ENCODE data around the gene CASQ1. TPM values are rescaled to one million over a fixed set of nuclear protein-coding genes. Genes with fewer than 3 reads are reported as not detected.

Gene CASQ1
- polyA plus RNA-seq, 1 donor from 2014 or later, result not detected

DNA sequence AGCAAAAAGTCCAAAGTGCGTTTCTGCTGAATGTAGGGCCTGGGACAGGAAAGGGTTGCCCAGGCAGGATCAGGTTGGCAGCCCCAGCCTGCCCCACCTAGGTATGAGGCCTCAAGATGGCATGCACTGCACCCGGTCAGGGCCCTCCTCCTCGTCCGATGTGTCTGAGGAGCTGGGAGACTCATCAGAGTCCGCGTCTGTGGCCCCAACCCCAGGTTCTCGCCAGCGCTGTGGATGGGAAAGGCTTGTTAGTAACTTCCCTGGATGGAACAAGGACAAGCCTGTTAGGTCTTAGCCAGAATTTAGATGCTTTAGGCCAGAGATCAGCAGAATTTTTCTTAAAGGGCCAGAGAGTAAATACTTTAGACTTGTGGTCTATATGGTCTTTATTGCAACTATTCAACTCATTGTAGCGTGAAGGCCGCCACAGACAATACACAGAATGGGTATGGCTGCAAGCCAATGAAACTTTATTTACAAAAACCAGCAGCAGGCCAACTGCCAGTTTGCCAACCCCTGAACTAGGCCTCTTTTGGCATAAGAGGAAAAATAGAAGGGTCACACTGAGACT, 27.2 kb downstream of the CASQ1 start:
- Histone ChIP-seq H2AFZ (ENCODE audit: low read depth, low read length) (no peak overlapping the region), H3K4me2 (ENCODE audit: low read length) (no peak overlapping the region), H3K27me3 (ENCODE audit: insufficient read depth, low read depth, low read length) (no peaks in the 10 kb centered on the region), H3K27ac (ENCODE audit: low read length) (no peak overlapping the region), H3K79me2 (replicated peaks; ENCODE audit: insufficient read depth, low read length) (peaks cover under 1% of the 10 kb centered on the region), H3K9me3 (ENCODE audit: low read length) (no peaks in the 10 kb centered on the region), H3K36me3 (ENCODE audit: insufficient read depth, low read length) (peaks cover 32% of the 10 kb centered on the region), H3K9me2 (ENCODE audit: insufficient read depth, low read length) (no peaks in the 10 kb centered on the region), H3K4me3 (ENCODE audit: low read length) (no peak overlapping the region), H3F3A (ENCODE audit: insufficient read depth, low read length, poor library complexity, severe bottlenecking) (no peaks in the 10 kb centered on the region), H4K20me1 (ENCODE audit: insufficient read depth) (no peaks in the 10 kb centered on the region), H3K9ac (ENCODE audit: low read length) (no peak overlapping the region)
- TF ChIP-seq SMC3 (conservative IDR thresholded peaks at IDR 0.05; ENCODE audit: poor library complexity) (no peak), TAF1 (IDR thresholded peaks at IDR 0.05; ENCODE audit: low read depth) (no peak), EZH2 (IDR thresholded peaks at IDR 0.05; ENCODE audit: borderline replicate concordance, insufficient read depth, low read length, poor library complexity, severe bottlenecking) (no peak), POLR2AphosphoS5 (IDR thresholded peaks at IDR 0.05) (no peak), REST (IDR thresholded peaks at IDR 0.05; ENCODE audit: borderline replicate concordance) (no peak), MXI1 (conservative IDR thresholded peaks at IDR 0.05; ENCODE audit: poor library complexity, severe bottlenecking) (no peak), RAD21 (conservative IDR thresholded peaks at IDR 0.05) (no peak), EP300 (conservative IDR thresholded peaks at IDR 0.05; ENCODE audit: poor library complexity, severe bottlenecking) (no peak), CTCF (IDR thresholded peaks at IDR 0.05; ENCODE audit: poor library complexity, severe bottlenecking) (no peak)

GRCh38 chr1:160219062-160219929, 28.9 kb downstream of the CASQ1 start:
- Histone ChIP-seq H3F3A (ENCODE audit: insufficient read depth, low read length, poor library complexity, severe bottlenecking) (no peaks in the 10 kb centered on the region), H3K9me2 (ENCODE audit: insufficient read depth, low read length) (no peaks in the 10 kb centered on the region), H3K4me2 (ENCODE audit: low read length) (no peak overlapping the region), H3K9ac (ENCODE audit: low read length) (no peak overlapping the region), H3K27ac (ENCODE audit: low read length) (no peak overlapping the region), H3K27me3 (ENCODE audit: insufficient read depth, low read depth, low read length) (no peaks in the 10 kb centered on the region), H3K79me2 (replicated peaks; ENCODE audit: insufficient read depth, low read length) (no peaks in the 10 kb centered on the region), H2AFZ (ENCODE audit: low read depth, low read length) (no peak overlapping the region), H4K20me1 (ENCODE audit: insufficient read depth) (no peaks in the 10 kb centered on the region), H3K36me3 (ENCODE audit: insufficient read depth, low read length) (peaks cover 23% of the 10 kb centered on the region), H3K9me3 (ENCODE audit: low read length) (no peaks in the 10 kb centered on the region), H3K4me3 (ENCODE audit: low read length) (no peak overlapping the region)
- TF ChIP-seq EZH2 (IDR thresholded peaks at IDR 0.05; ENCODE audit: borderline replicate concordance, insufficient read depth, low read length, poor library complexity, severe bottlenecking), result no peak
- TF ChIP-seq SMC3 (conservative IDR thresholded peaks at IDR 0.05; ENCODE audit: poor library complexity), result peak; percentile 72
- peak; percentile 59 for TF ChIP-seq CTCF (IDR thresholded peaks at IDR 0.05; ENCODE audit: poor library complexity, severe bottlenecking)
- no peak for TF ChIP-seq REST (IDR thresholded peaks at IDR 0.05; ENCODE audit: borderline replicate concordance)
- no peak for TF ChIP-seq POLR2AphosphoS5 (IDR thresholded peaks at IDR 0.05)
- peak; percentile 63 for TF ChIP-seq RAD21 (conservative IDR thresholded peaks at IDR 0.05)
- no peak for TF ChIP-seq TAF1 (IDR thresholded peaks at IDR 0.05; ENCODE audit: low read depth)
- TF ChIP-seq EP300 (conservative IDR thresholded peaks at IDR 0.05; ENCODE audit: poor library complexity, severe bottlenecking), result no peak
- no peak for TF ChIP-seq MXI1 (conservative IDR thresholded peaks at IDR 0.05; ENCODE audit: poor library complexity, severe bottlenecking)
